ENCODE data around the gene ARHGAP18. TPM values are rescaled to one million over a fixed set of nuclear protein-coding genes. Genes with fewer than 3 reads are reported as not detected.

The ARHGAP18 gene
- total and polyA plus RNA-seq, 10 of the 15 experiments (the other 5 are each of a cell fraction or from before 2014, with no cell fraction given) = 18.2 to 52.2 (median 31.7) TPM

- TF ChIP-seq STAT3 (IDR thresholded peaks at IDR 0.05; ENCODE audit: low read depth, low read length) (no peak), MEF2B (IDR thresholded peaks at IDR 0.05; ENCODE audit: partially characterized antibody, poor library complexity, severe bottlenecking) (no peak), CEBPZ (IDR thresholded peaks at IDR 0.05; ENCODE audit: low read depth, low read length) (no peak), BMI1 (IDR thresholded peaks at IDR 0.05; ENCODE audit: borderline replicate concordance) (no peak), HDAC6 (IDR thresholded peaks at IDR 0.05; ENCODE audit: unreplicated experiment) (no peak), SIN3A (IDR thresholded peaks at IDR 0.05; ENCODE audit: low read depth, low read length) (no peak), ATF7 (IDR thresholded peaks at IDR 0.05; ENCODE audit: low read depth) (no peak)
Observed at GRCh38 chr6:129732542-129732941, 22.6 kb upstream of the ARHGAP18 start (continued).

- H3K27me3 ChIP-seq (replicated peaks in 1 of 2; ENCODE audit: control insufficient read depth in 2 of 2, insufficient read depth in 2 of 2, low read length in 1 of 2) = no peaks in the 10 kb centered on the region
- H3K79me2 ChIP-seq (ENCODE audit: control insufficient read depth, insufficient read depth, low read length) = no peaks in the 10 kb centered on the region
- DNase-seq (ENCODE audit: low read depth, low spot score) (no peak), ATAC-seq (no peak), FAIRE-seq (no peak)
- H3K4me1 ChIP-seq (ENCODE audit: control insufficient read depth, insufficient read depth, low read length) = no peaks in the 10 kb centered on the region
- RAD21 ChIA-PET (ENCODE audit: unreplicated experiment) = interaction anchor here (1.2 to 10.9 kb wide), 15 partner anchors 12 to 242 kb away, joined by 3 to 268 read pairs (median 6); partner anchors contain the start of gene ARHGAP18
- H3K9ac ChIP-seq (ENCODE audit: control insufficient read depth, insufficient read depth, low read length) = no peak overlapping the region
- no TSS peak for BruUV-seq (replicated peaks)
- in situ Hi-C loops (cut with MboI) (no loop called here), intact Hi-C loops (cut with micrococcal nuclease; ENCODE audit: unreplicated experiment) (no loop called here)
- H3K4me3 ChIP-seq = no peak overlapping the region
- no peaks in the 10 kb centered on the region for H4K20me1 ChIP-seq (ENCODE audit: control insufficient read depth, insufficient read depth)
- H3K4me2 ChIP-seq (ENCODE audit: control insufficient read depth, insufficient read depth) = no peak overlapping the region
- CTCF ChIA-PET = interaction anchor here (0.6 to 11.3 kb wide), 14 partner anchors 8 to 290 kb away, joined by 3 to 411 read pairs (median 6); partner anchors contain the start of gene ARHGAP18
- no peaks in the 10 kb centered on the region for H3K36me3 ChIP-seq (ENCODE audit: control insufficient read depth in 2 of 2, insufficient read depth in 2 of 2, low read length in 1 of 2)
- 75% methylated on average over 2 of the region's 2 CpGs for WGBS (ENCODE audit: insufficient coverage, insufficient replicate concordance, low lambda C conversion rate, missing lambda C conversion rate)
- peak overlapping the region; percentile 83 for H2AFZ ChIP-seq (ENCODE audit: control insufficient read depth, low read depth, low read length)
- POLR2A ChIA-PET = no interaction called here
- SMC1A ChIA-PET (ENCODE audit: uncharacterized antibody, unreplicated experiment) = interaction anchor here (0.7 to 11.3 kb wide), 12 partner anchors 7 to 289 kb away, joined by 3 to 407 read pairs (median 14); partner anchors contain the start of gene ARHGAP18
- H3K9me3 ChIP-seq (replicated peaks; ENCODE audit: control insufficient read depth, insufficient read depth, low read length) = no peaks in the 10 kb centered on the region
- no peak overlapping the region for H3K27ac ChIP-seq (ENCODE audit: control insufficient read depth, insufficient read depth)
- TF ChIP-seq JUND (IDR thresholded peaks at IDR 0.05; ENCODE audit: low read depth, low read length) (no peak), ZSCAN29 (IDR thresholded peaks at IDR 0.05) (no peak), GATAD2B (conservative IDR thresholded peaks at IDR 0.05; ENCODE audit: low read depth) (no peak), KDM1A (IDR thresholded peaks at IDR 0.05; ENCODE audit: borderline replicate concordance) (no peak), MXI1 (IDR thresholded peaks at IDR 0.05; ENCODE audit: low read depth, low read length) (no peak), YY1 (IDR thresholded peaks at IDR 0.05; ENCODE audit: low read depth, low read length) (no peak), LARP7 (IDR thresholded peaks at IDR 0.05) (no peak), CHD2 (IDR thresholded peaks at IDR 0.05; ENCODE audit: borderline replicate concordance, low read depth, low read length) (no peak), SMARCA5 (IDR thresholded peaks at IDR 0.05) (no peak), STAT3 (IDR thresholded peaks at IDR 0.05; ENCODE audit: low read depth, low read length) (no peak)
- TF ChIP-seq, protein P1, sequence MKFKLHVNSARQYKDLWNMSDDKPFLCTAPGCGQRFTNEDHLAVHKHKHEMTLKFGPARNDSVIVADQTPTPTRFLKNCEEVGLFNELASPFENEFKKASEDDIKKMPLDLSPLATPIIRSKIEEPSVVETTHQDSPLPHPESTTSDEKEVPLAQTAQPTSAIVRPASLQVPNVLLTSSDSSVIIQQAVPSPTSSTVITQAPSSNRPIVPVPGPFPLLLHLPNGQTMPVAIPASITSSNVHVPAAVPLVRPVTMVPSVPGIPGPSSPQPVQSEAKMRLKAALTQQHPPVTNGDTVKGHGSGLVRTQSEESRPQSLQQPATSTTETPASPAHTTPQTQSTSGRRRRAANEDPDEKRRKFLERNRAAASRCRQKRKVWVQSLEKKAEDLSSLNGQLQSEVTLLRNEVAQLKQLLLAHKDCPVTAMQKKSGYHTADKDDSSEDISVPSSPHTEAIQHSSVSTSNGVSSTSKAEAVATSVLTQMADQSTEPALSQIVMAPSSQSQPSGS (IDR thresholded peaks at IDR 0.05; ENCODE audit: low read length) = no peak
- TF ChIP-seq, protein P2, sequence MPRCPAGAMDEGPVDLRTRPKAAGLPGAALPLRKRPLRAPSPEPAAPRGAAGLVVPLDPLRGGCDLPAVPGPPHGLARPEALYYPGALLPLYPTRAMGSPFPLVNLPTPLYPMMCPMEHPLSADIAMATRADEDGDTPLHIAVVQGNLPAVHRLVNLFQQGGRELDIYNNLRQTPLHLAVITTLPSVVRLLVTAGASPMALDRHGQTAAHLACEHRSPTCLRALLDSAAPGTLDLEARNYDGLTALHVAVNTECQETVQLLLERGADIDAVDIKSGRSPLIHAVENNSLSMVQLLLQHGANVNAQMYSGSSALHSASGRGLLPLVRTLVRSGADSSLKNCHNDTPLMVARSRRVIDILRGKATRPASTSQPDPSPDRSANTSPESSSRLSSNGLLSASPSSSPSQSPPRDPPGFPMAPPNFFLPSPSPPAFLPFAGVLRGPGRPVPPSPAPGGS (IDR thresholded peaks at IDR 0.05; ENCODE audit: borderline replicate concordance, insufficient read depth, low read depth, low read length, poor library complexity, severe bottlenecking) = no peak
- TF ChIP-seq, protein P3, sequence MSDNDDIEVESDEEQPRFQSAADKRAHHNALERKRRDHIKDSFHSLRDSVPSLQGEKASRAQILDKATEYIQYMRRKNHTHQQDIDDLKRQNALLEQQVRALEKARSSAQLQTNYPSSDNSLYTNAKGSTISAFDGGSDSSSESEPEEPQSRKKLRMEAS (IDR thresholded peaks at IDR 0.05; ENCODE audit: low read depth, low read length) = no peak
Observed at GRCh38 chr6:129732034-129732433, 22.1 kb upstream of the ARHGAP18 start.

Measured in GM12878 (cell line).